Measurements from ENCODE around the gene MAFB. TPM values are rescaled to one million over a fixed set of nuclear protein-coding genes. Genes with fewer than 3 reads are reported as not detected.

Gene MAFB
- polyA plus RNA-seq, 5 donors, result 8.7 to 14.4 (median 11.2) TPM

- DNase-seq, result no peak
These were observed 24.8 kb downstream of the MAFB start for GRCh38 chr20:40663991-40664880.

- no peak for DNase-seq
These were observed 25.7 kb downstream of the MAFB start for GRCh38 chr20:40663304-40663790.

- no peak for DNase-seq
These were observed 29.5 kb downstream of the MAFB start for GRCh38 chr20:40659567-40659966.

- no peak for DNase-seq
These were observed 30.5 kb downstream of the MAFB start for GRCh38 chr20:40658509-40658908.

- DNase-seq, result no peak
These were observed 31.5 kb downstream of the MAFB start for GRCh38 chr20:40657526-40657925.

GRCh38 chr20:40655451-40655850, 33.6 kb downstream of the MAFB start:
- no peak for DNase-seq

- no peak for DNase-seq
These were observed 34.2 kb downstream of the MAFB start for GRCh38 chr20:40654876-40655275.

GRCh38 chr20:40652441-40652987, 36.5 kb downstream of the MAFB start:
- DNase-seq, result no peak

GRCh38 chr20:40651151-40651550, 37.9 kb downstream of the MAFB start:
- no peak for DNase-seq

GRCh38 chr20:40650707-40651106, 38.3 kb downstream of the MAFB start:
- no peak for DNase-seq

GRCh38 chr20:40648210-40649072, 40.6 kb downstream of the MAFB start:
- DNase-seq, result no peak

GRCh38 chr20:40646813-40647212, 42.2 kb downstream of the MAFB start:
- DNase-seq, result no peak

GRCh38 chr20:40646361-40646760, 42.7 kb downstream of the MAFB start:
- DNase-seq, result peak in 1 of 2 donors; percentile 36

GRCh38 chr20:40644863-40645262, 44.2 kb downstream of the MAFB start:
- DNase-seq, result no peak

GRCh38 chr20:40643891-40644290, 45.1 kb downstream of the MAFB start:
- peak in 1 of 2 donors; percentile 43 for DNase-seq

- no peak for DNase-seq
These were observed 47.2 kb downstream of the MAFB start for GRCh38 chr20:40641809-40642208.

- no peak for DNase-seq
These were observed 47.8 kb downstream of the MAFB start for GRCh38 chr20:40641202-40641601.

- no peak for DNase-seq
These were observed 48.4 kb downstream of the MAFB start for GRCh38 chr20:40640667-40641066.

- no peak for DNase-seq
These were observed 49.2 kb downstream of the MAFB start for GRCh38 chr20:40639676-40640355.

GRCh38 chr20:40639132-40639531, 49.9 kb downstream of the MAFB start:
- no peak for DNase-seq

GRCh38 chr20:40638414-40638813, 50.6 kb downstream of the MAFB start:
- no peak for DNase-seq

GRCh38 chr20:40637176-40637575, 51.9 kb downstream of the MAFB start:
- DNase-seq, result no peak
